Mucosa of stomach (tissue), 1 donor: ENCODE results near the gene DPYSL3.

ENCODE experiments used
- H3K27me3 ChIP-seq: one replicate; pipeline ENCODE4 v1.7.0; 2013; ENCODE audit warnings: mild to moderate bottlenecking, low read length; ENCODE audit not compliant: control insufficient read depth, insufficient read depth
- H3K36me3 ChIP-seq: one replicate; pipeline ENCODE4 v1.7.0; 2013; ENCODE audit warnings: low read length; ENCODE audit not compliant: control insufficient read depth, insufficient read depth
- H3K4me1 ChIP-seq: one replicate; pipeline ENCODE4 v1.7.0; 2013; ENCODE audit warnings: mild to moderate bottlenecking, low read length; ENCODE audit not compliant: control insufficient read depth, insufficient read depth
- H3K4me3 ChIP-seq: one replicate; pipeline ENCODE4 v1.7.0; 2013; ENCODE audit warnings: low read length
- H3K9ac ChIP-seq: one replicate; pipeline ENCODE4 v1.7.0; 2013; ENCODE audit warnings: mild to moderate bottlenecking, low read length, moderate library complexity
- H3K9me3 ChIP-seq: one replicate; pipeline ENCODE4 v1.7.0; 2013; ENCODE audit warnings: mild to moderate bottlenecking, low read length, moderate library complexity; ENCODE audit not compliant: control insufficient read depth
- donor health status: Pancreatic carcinoma.

DPYSL3 gene

GRCh38 chr5:147390654-147391225, 119.1 kb downstream of the DPYSL3 start:
- Histone ChIP-seq H3K4me3 (no peak overlapping the region), H3K9me3 (no peaks in the 10 kb centered on the region), H3K9ac (no peak overlapping the region), H3K4me1 (no peaks in the 10 kb centered on the region), H3K36me3 (no peaks in the 10 kb centered on the region), H3K27me3 (no peaks in the 10 kb centered on the region)

GRCh38 chr5:147388184-147389108, 121.4 kb downstream of the DPYSL3 start:
- Histone ChIP-seq H3K9ac (no peak overlapping the region), H3K4me1 (no peaks in the 10 kb centered on the region), H3K36me3 (no peaks in the 10 kb centered on the region), H3K4me3 (no peak overlapping the region), H3K27me3 (no peaks in the 10 kb centered on the region), H3K9me3 (no peaks in the 10 kb centered on the region)

- Histone ChIP-seq H3K36me3 (no peaks in the 10 kb centered on the region), H3K4me1 (no peaks in the 10 kb centered on the region), H3K9me3 (no peaks in the 10 kb centered on the region), H3K4me3 (no peak overlapping the region), H3K9ac (no peak overlapping the region), H3K27me3 (no peaks in the 10 kb centered on the region)
Measured at GRCh38 chr5:147387109-147387508, 122.8 kb downstream of the DPYSL3 start.

GRCh38 chr5:147384346-147385193, 125.3 kb downstream of the DPYSL3 start:
- no peak overlapping the region for H3K4me3 ChIP-seq
- H3K9ac ChIP-seq = no peak overlapping the region
- no peaks in the 10 kb centered on the region for H3K36me3 ChIP-seq
- H3K27me3 ChIP-seq = no peaks in the 10 kb centered on the region
- H3K9me3 ChIP-seq = no peaks in the 10 kb centered on the region
- H3K4me1 ChIP-seq = no peaks in the 10 kb centered on the region

- H3K4me3 ChIP-seq = no peak overlapping the region
- no peaks in the 10 kb centered on the region for H3K9me3 ChIP-seq
- no peaks in the 10 kb centered on the region for H3K36me3 ChIP-seq
- no peak overlapping the region for H3K9ac ChIP-seq
- H3K27me3 ChIP-seq = no peaks in the 10 kb centered on the region
- no peaks in the 10 kb centered on the region for H3K4me1 ChIP-seq
Measured at GRCh38 chr5:147382776-147383175, 127.1 kb downstream of the DPYSL3 start.

GRCh38 chr5:147381555-147381954, 128.3 kb downstream of the DPYSL3 start:
- Histone ChIP-seq H3K9me3 (no peaks in the 10 kb centered on the region), H3K27me3 (no peaks in the 10 kb centered on the region), H3K4me3 (no peak overlapping the region), H3K9ac (no peak overlapping the region), H3K36me3 (no peaks in the 10 kb centered on the region), H3K4me1 (no peaks in the 10 kb centered on the region)

GRCh38 chr5:147377682-147378081, 132.2 kb downstream of the DPYSL3 start:
- no peaks in the 10 kb centered on the region for H3K4me1 ChIP-seq
- H3K36me3 ChIP-seq = no peaks in the 10 kb centered on the region
- no peaks in the 10 kb centered on the region for H3K9me3 ChIP-seq
- no peak overlapping the region for H3K9ac ChIP-seq
- no peaks in the 10 kb centered on the region for H3K27me3 ChIP-seq
- H3K4me3 ChIP-seq = no peak overlapping the region

GRCh38 chr5:147375151-147375550, 134.7 kb downstream of the DPYSL3 start:
- Histone ChIP-seq H3K27me3 (no peaks in the 10 kb centered on the region), H3K9ac (no peak overlapping the region), H3K36me3 (no peaks in the 10 kb centered on the region), H3K9me3 (no peaks in the 10 kb centered on the region), H3K4me3 (no peak overlapping the region), H3K4me1 (no peaks in the 10 kb centered on the region)

GRCh38 chr5:147373328-147373727, 136.5 kb downstream of the DPYSL3 start:
- no peak overlapping the region for H3K9ac ChIP-seq
- no peaks in the 10 kb centered on the region for H3K27me3 ChIP-seq
- no peaks in the 10 kb centered on the region for H3K9me3 ChIP-seq
- no peaks in the 10 kb centered on the region for H3K36me3 ChIP-seq
- no peaks in the 10 kb centered on the region for H3K4me1 ChIP-seq
- H3K4me3 ChIP-seq = no peak overlapping the region

GRCh38 chr5:147372191-147372590, 137.7 kb downstream of the DPYSL3 start:
- Histone ChIP-seq H3K9ac (no peak overlapping the region), H3K27me3 (no peaks in the 10 kb centered on the region), H3K36me3 (no peaks in the 10 kb centered on the region), H3K4me3 (no peak overlapping the region), H3K4me1 (no peaks in the 10 kb centered on the region), H3K9me3 (no peaks in the 10 kb centered on the region)

GRCh38 chr5:147371290-147371689, 138.6 kb downstream of the DPYSL3 start:
- Histone ChIP-seq H3K4me3 (no peak overlapping the region), H3K27me3 (no peaks in the 10 kb centered on the region), H3K9me3 (no peaks in the 10 kb centered on the region), H3K9ac (no peak overlapping the region), H3K36me3 (no peaks in the 10 kb centered on the region), H3K4me1 (no peaks in the 10 kb centered on the region)
